HT1080 (cell line): ENCODE results near the gene CGNL1. TPM values are rescaled to one million over a fixed set of nuclear protein-coding genes. Genes with fewer than 3 reads are reported as not detected.
A peak's percentile ranks its signal among the peaks of the same experiment; 100 is the strongest.

ENCODE experiments used
- DNase-seq: peaks from one replicate; pipeline ENCODE4 v3.0.0-alpha.2; 2015; ENCODE audit warnings: low read depth
- total RNA-seq: library from RNA; depleted of rRNA; stranded (reverse); fragments of >200 nt; shearing (Covaris generic); gene quantifications from 2 replicates; pipeline ENCODE4 v1.2.3, GENCODE V29; 2014

CGNL1 gene
- total RNA-seq, 1 experiment from 2014 or later = 2.3 TPM

GRCh38 chr15:57455929-57456328 is 79.6 kb downstream of the CGNL1 start:
- DNase-seq = no peak

- no peak for DNase-seq
Observed at GRCh38 chr15:57456559-57456958, 80.3 kb downstream of the CGNL1 start.

GRCh38 chr15:57457726-57458125 is 81.4 kb downstream of the CGNL1 start:
- no peak for DNase-seq

- no peak for DNase-seq
Observed at GRCh38 chr15:57458356-57458781, 82.1 kb downstream of the CGNL1 start.

DNA sequence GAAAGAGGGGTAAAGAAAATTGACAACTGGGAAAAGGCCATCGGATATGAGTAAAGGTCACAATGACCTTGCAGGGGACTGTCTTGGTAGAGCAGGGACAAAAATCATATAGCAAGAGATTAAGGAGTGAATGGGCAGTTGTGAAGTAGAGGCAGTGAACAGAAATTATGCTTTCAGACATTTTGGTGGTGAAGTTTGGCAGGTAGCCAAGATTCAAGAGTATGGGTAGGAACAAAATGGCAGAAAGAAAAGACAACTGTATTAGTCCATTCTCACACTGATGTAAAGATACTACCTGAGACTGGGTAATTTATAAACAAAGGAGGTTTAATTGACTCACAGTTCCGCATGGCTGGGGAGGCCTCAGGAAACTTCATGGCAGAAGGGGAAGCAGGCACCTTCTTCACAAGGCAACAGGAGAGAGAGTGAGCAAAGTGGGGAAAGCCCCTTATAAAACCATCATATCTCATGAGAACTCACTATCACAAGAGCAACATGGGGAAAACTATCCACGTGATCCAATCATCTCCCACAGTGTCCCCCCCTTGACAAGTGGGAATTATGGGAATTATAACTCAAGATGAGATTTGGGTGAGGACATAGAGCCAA is 84.0 kb downstream of the CGNL1 start:
- no peak for DNase-seq

- no peak for DNase-seq
Observed at GRCh38 chr15:57461541-57461940, 85.2 kb downstream of the CGNL1 start.

DNA sequence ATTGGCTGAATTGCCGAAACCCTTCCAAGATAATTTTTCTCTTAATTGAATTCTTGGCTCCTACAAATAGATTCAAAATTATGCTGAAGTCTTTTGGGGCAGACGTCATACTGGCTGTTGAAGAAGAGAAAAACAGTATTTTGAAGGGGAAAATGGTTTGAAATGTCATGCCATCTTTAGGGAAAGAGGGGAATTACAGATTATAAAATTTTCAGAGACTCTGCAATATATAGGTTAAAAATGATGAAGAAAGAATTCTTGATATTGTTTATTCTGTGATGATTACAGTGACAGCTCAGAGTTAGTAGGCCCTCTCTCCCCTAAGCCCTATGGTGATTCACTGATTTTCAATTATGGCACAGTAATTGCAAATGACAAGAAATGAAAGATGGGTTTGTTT is 86.1 kb downstream of the CGNL1 start:
- DNase-seq = peak; percentile 40

DNA sequence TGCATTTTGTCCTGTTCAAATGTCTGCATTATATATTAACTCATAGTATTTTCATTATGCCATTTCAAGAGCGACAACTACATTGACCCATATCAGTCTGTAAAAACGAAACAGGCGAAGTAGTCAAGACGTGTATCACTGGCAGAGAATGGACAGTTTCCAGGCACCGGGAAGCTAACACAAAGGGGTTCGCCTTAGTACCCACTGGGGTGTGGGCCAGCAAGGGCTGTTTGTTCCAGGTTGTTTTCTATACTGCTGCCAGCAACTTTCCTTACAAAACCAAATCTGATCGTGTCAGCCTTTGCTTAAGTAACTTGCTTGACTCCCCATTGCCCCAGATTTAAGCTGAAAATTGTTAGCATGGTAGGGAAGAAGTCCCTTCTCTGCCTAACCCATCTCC is 87.1 kb downstream of the CGNL1 start:
- DNase-seq = no peak

- no peak for DNase-seq
Observed at GRCh38 chr15:57464480-57464879, 88.2 kb downstream of the CGNL1 start.

GRCh38 chr15:57468486-57468885 is 92.2 kb downstream of the CGNL1 start:
- no peak for DNase-seq

DNA sequence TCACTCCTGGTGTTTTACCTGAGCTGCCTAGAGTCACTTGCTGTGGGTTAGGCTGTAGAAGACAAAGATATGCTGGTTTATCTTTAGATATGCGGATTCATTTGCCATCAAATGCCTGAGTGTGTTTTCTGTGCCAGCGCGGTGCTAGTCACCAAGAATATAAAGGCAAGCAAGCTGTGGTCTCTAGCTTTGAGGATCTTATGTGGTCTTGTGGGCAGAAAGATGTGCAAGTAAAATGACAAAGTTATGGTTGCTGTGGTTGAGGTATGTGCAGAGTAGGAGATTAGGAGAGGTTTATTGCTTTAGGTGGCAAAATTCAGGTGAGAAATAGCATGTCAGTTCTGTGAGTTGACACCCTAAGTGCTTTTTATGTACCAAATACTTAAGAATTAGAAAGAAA is 94.2 kb downstream of the CGNL1 start:
- no peak for DNase-seq

GRCh38 chr15:57472861-57473260 is 96.6 kb downstream of the CGNL1 start:
- no peak for DNase-seq

- DNase-seq = peak; percentile 68
Observed at GRCh38 chr15:57476533-57476975, 100.2 kb downstream of the CGNL1 start.

DNA sequence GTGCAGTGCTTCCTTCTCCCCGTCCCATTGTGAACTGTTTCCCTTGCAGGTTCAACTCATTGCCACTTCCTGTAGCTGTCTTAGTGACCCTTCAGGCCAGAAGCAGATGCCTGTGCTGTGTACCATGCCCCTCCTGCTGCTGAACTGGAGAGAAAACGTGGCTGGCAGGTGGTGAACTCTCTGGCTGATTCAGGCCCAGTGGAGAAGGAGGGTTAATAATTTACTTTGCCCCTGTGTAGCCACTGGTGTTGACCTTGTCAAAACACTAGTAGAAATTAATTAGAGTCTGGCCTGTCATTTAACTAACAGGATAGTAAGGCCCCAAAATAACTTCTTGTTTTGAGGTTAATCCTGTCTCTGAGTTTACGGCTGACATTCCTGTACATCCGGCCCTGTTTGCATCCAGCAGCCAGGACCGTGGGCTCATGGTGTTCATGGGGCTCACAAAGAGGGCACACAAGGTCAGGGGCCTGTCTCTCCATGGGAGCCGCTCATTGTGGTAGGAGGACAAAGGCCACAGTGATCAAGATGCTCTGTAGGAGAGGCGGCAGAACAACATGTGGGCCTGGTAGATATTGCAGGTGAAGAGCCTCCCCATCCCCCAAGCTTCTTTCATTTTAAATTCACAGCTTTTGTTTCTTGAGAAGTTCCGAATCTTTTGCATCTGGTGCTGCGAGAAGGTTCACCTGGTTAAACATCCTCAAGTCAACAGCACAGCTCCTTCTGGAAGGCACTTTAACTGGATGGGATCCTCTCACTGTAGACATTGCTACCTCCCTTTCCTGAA is 101.6 kb downstream of the CGNL1 start:
- DNase-seq = no peak

GRCh38 chr15:57479005-57479404 is 102.7 kb downstream of the CGNL1 start:
- DNase-seq = no peak

GRCh38 chr15:57481038-57481705 is 104.9 kb downstream of the CGNL1 start:
- DNase-seq = no peak

DNA sequence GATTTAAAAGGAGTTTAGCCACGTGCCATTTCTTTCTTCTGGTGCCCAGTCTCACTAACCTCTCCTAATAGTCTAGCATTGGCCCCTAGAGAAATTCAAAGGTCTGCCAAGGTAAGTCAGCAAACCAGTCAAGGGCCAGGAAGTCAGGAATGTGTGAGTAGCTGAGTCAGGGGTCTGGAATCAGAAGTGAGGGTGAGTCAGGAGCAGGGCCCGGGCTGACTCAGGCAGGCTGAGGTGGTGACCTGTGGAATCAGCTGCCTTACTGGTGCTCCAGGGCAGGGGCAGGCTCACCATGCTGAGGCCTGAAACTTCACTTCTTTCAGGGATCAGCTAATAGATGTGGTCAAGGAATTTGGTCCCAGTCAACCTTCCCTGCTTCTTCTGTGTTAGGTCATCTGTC is 109.6 kb downstream of the CGNL1 start:
- DNase-seq = peak; percentile 99

- no peak for DNase-seq
Observed at GRCh38 chr15:57486833-57487232, 110.5 kb downstream of the CGNL1 start.

GRCh38 chr15:57489122-57489521 is 112.8 kb downstream of the CGNL1 start:
- no peak for DNase-seq

DNA sequence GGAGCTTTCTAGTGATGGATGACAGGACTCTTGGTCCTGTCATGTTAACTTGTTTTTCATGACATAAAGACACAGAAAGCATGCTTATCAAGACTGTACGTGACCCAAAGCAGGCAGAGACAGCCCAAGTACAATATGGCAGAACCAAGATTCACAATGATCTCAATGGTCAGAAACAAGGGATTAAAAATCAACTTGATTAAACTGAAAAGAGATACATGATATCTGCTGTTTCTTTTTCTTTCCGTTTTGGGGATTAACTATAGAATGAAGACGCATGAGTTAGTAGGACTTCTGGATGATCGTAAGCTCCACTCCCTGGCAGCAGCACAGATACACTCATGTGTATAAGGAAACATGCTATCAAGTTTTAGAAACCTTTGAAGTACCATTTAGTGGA is 117.0 kb downstream of the CGNL1 start:
- no peak for DNase-seq

DNA sequence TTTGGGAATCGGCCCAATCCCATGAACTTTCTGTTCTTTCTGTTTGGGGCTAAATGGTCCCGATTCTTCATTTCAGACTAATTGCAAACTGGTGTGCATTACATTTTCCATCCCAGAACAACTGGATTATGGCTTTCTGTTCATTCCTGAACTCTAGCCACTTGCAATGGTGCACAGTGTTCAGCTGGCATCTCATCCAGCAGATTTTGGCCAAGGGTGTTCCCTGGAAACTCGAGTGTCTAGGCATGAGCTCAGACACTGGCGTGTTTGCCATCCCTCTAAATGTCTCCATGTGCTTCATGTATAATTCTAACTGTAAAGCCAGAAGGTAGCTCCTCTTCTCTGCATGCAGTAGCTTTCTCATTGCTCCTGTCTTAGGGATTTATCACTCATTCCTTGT is 118.3 kb downstream of the CGNL1 start:
- DNase-seq = no peak

DNA sequence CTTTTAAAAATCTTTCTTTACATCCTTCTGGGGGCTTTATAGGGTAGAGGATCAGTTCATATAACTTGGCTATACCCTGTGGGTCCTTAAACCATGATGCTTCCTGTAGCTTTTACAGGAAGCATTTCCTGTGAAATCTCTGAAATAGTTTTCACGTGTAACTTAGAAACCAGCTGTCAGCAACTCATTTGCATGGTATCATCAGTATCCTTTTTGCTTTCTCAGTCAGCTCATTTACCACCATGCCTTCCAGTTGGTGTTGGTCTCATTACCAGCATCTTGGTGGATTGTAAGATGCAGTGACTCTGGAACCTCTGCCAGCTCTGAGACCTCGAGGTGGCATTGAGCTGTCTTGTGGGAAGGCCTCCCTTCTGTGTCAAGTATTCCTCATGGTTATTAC is 118.7 kb downstream of the CGNL1 start:
- DNase-seq = peak; percentile 33
